Panc1 (cell line): ENCODE data around the gene SPATA45. TPM values are rescaled to one million over a fixed set of nuclear protein-coding genes. Genes with fewer than 3 reads are reported as not detected.
"Not testable (repeated sequence)": the region's sequence is repeated elsewhere in the genome, so short reads cannot be mapped to it uniquely, and the experiment has no call there.

ENCODE experiments used
- ATAC-seq: fragments of 200-7000 bp; cut with Tn5 transposase; 2 replicates; pipeline ENCODE4 v1.9.1; 2020; ENCODE audit warnings: mild to moderate bottlenecking, moderate library complexity
- BruUV-seq: library from RNA; stranded (reverse); fragments of 400-500 nt; replicated peaks from 2 replicates; lab custom pipeline; 2021; lab: Mats Ljungman, UMichigan
- CTCF ChIA-PET: fragments of 300-600 bp; sonication (Branson Sonifier 250); formaldehyde crosslinking; loops from one replicate; lab custom pipeline; 2022; ENCODE audit warnings: antibody characterized with exemption; lab: Charles Lee
- POLR2A ChIA-PET: fragments of 300-600 bp; sonication (Branson Sonifier 250); formaldehyde crosslinking; loops from one replicate; lab custom pipeline; 2022; ENCODE audit warnings: antibody characterized with exemption; lab: Charles Lee
- DNase-seq: peaks from one replicate; pipeline ENCODE4 v3.0.0-alpha.2; 2010; ENCODE audit warnings: low read depth, low spot score
- H3K27ac ChIP-seq: 2 replicates; pipeline ENCODE4 v1.5.1; 2011; ENCODE audit warnings: mild to moderate bottlenecking, low read length, inconsistent platforms
- H3K27me3 ChIP-seq: fragments of 200-500 bp; sonication (Bioruptor generic); 2 replicates; pipeline ENCODE4 v1.6.0; 2014; ENCODE audit warnings: low read length, inconsistent platforms; ENCODE audit not compliant: control insufficient read depth, insufficient read depth
- H3K36me3 ChIP-seq: fragments of 200-500 bp; sonication (Bioruptor generic); 2 replicates; pipeline ENCODE4 v1.5.1; 2014; ENCODE audit warnings: inconsistent platforms, mild to moderate bottlenecking, low read length, moderate library complexity; ENCODE audit not compliant: control insufficient read depth, insufficient read depth
- H3K4me1 ChIP-seq: 2 replicates; pipeline ENCODE4 v1.5.1; 2011; ENCODE audit warnings: inconsistent platforms, mild to moderate bottlenecking, low read length, moderate library complexity; ENCODE audit not compliant: control insufficient read depth, insufficient read depth
- H3K4me3 ChIP-seq, 2 experiments: 2 replicates each; pipeline ENCODE4 v1.5.1; 2011 to 2012; ENCODE audit warnings: low read depth in 2 of 2, low read length in 2 of 2, mild to moderate bottlenecking in 2 of 2, inconsistent platforms in 1 of 2, moderate library complexity in 1 of 2
- H3K9me3 ChIP-seq: fragments of 200-500 bp; sonication (Bioruptor generic); 2 replicates; pipeline ENCODE4 v1.5.1; 2014; ENCODE audit warnings: low read depth, mild to moderate bottlenecking, inconsistent platforms, low read length, moderate library complexity; ENCODE audit not compliant: control insufficient read depth, insufficient read depth
- POLR2AphosphoS5 ChIP-seq: IDR thresholded peaks from 2 replicates; pipeline ENCODE4 v1.6.1; 2012; ENCODE audit warnings: mild to moderate bottlenecking, low read depth, low read length, moderate library complexity
- REST ChIP-seq, 2 experiments: IDR thresholded peaks; 2 replicates each; pipeline ENCODE4 v1.6.1; 2011 to 2012; ENCODE audit warnings: low read depth in 2 of 2, control low read depth in 1 of 2, low read length in 1 of 2, mild to moderate bottlenecking in 1 of 2, moderate library complexity in 1 of 2; ENCODE audit not compliant: insufficient read depth in 1 of 2
- SIN3A ChIP-seq: IDR thresholded peaks from 2 replicates; pipeline ENCODE4 v1.6.1; 2012; ENCODE audit warnings: low read depth, mild to moderate bottlenecking, low read length, moderate library complexity, borderline replicate concordance; ENCODE audit not compliant: insufficient read depth
- TCF7L2 ChIP-seq: IDR thresholded peaks from 2 replicates; pipeline ENCODE4 v1.6.1; 2011; ENCODE audit warnings: mild to moderate bottlenecking, low read depth, low read length, inconsistent platforms
- in situ Hi-C: cut with HindIII; loops from 2 replicates; pipeline ENCODE4 v1.10.0; 2016; ENCODE audit warnings: low sequenced_read_pairs, low pct_unique_long_range_greater_than_20kb
- intact Hi-C: fragments of 100-400 bp; cut with micrococcal nuclease; formaldehyde crosslinking; loops from one replicate; pipeline ENCODE4 v1.10.0; 2022; ENCODE audit not compliant: unreplicated experiment
- total RNA-seq: library from RNA; stranded (reverse); gene quantifications from one replicate; pipeline ENCODE4 v1.2.1, GENCODE V29; 2021; ENCODE audit not compliant: unreplicated experiment
- TF ChIP-seq, protein P1 (sequence below): fragments of 450-650 bp; IDR thresholded peaks from 2 replicates; pipeline ENCODE4 v1.5.1; 2017; ENCODE audit warnings: mild to moderate bottlenecking

SPATA45 gene
- total RNA-seq, 1 experiment from 2014 or later, result not detected

- H3K27ac ChIP-seq, H3K4me1 ChIP-seq, H3K9me3 ChIP-seq, H3K36me3 ChIP-seq, POLR2A ChIA-PET, CTCF ChIA-PET, H3K4me3 ChIP-seq, H3K27me3 ChIP-seq, intact Hi-C loops, BruUV-seq, DNase-seq, ATAC-seq, in situ Hi-C loops: not testable (repeated sequence)
These were observed 13.9 kb downstream of the SPATA45 start for GRCh38 chr1:212833211-212834207.

DNA sequence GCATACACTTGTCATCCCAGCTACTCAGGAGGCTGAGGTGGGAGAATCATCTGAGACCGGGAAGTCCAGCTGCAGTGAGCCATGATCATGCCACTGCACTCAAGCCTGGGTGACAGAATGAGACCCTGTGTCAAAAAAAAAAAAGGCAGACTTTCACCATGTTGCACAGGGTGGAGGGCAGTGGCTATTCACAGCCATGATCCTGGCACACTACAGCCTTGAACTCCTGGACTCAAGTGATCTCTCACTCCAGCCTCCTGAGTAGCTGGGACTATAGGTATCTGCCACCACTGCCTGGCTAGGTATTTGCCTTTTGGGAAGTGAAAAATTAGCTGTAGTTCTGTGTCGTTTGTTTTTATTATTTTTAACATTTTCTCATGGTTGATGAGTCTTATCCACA lies 19.1 kb downstream of the SPATA45 start:
- POLR2A ChIA-PET, result no interaction called here
- intact Hi-C loops (no loop called here), in situ Hi-C loops (no loop called here)
- ATAC-seq, result no peak
- CTCF ChIA-PET, result no interaction called here
- no TSS peak for BruUV-seq
- no peaks in the 10 kb centered on the region for H3K36me3 ChIP-seq
- peaks cover 12% of the 10 kb centered on the region for H3K9me3 ChIP-seq
- no peak for TF ChIP-seq POLR2AphosphoS5
- no peak for TF ChIP-seq TCF7L2
- TF ChIP-seq, protein P1, sequence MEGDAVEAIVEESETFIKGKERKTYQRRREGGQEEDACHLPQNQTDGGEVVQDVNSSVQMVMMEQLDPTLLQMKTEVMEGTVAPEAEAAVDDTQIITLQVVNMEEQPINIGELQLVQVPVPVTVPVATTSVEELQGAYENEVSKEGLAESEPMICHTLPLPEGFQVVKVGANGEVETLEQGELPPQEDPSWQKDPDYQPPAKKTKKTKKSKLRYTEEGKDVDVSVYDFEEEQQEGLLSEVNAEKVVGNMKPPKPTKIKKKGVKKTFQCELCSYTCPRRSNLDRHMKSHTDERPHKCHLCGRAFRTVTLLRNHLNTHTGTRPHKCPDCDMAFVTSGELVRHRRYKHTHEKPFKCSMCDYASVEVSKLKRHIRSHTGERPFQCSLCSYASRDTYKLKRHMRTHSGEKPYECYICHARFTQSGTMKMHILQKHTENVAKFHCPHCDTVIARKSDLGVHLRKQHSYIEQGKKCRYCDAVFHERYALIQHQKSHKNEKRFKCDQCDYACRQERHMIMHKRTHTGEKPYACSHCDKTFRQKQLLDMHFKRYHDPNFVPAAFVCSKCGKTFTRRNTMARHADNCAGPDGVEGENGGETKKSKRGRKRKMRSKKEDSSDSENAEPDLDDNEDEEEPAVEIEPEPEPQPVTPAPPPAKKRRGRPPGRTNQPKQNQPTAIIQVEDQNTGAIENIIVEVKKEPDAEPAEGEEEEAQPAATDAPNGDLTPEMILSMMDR, result no peak
- no peak for TF ChIP-seq SIN3A
- no peak overlapping the region for H3K27ac ChIP-seq
- H3K4me3 ChIP-seq, result no peak overlapping the region
- H3K4me1 ChIP-seq, result no peaks in the 10 kb centered on the region
- no peaks in the 10 kb centered on the region for H3K27me3 ChIP-seq
- DNase-seq, result no peak

DNA sequence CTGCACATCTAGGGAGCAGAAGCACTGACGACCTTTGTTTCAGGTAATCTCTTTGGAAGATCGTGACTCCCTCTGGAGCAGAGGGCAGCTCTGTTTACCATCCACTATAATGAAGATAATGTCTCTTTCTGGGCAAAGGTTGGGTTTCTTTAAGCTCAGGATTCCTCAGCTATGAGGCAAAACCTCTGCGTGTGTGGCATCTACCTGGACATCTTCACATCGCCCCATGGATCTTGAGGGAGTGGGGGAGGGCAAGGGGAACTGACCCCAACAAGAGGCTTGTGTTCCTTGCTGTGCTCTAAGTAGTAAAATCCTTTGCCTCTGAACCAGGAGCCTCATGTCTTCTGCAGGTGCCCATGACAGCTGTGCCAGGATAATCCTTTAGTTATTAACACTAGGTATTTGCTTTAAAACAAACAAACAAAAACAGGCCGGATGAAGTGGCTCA lies 19.6 kb downstream of the SPATA45 start:
- in situ Hi-C loops, result no loop called here
- CTCF ChIA-PET, result no interaction called here
- no peak overlapping the region for H3K4me3 ChIP-seq
- H3K4me1 ChIP-seq, result no peaks in the 10 kb centered on the region
- no peak overlapping the region for H3K27ac ChIP-seq
- TF ChIP-seq TCF7L2, result no peak
- TF ChIP-seq, protein P1, result no peak
- TF ChIP-seq POLR2AphosphoS5, result no peak
- TF ChIP-seq REST (IDR thresholded peaks at IDR 0.05; ENCODE audit: insufficient read depth in 1 of 2, low read depth in 2 of 2, low read length in 1 of 2), result no peak
- no peak for TF ChIP-seq SIN3A
- no peak; the same call in 1 of the 2 replicates for ATAC-seq
- intact Hi-C loops, result no loop called here
- peaks cover 12% of the 10 kb centered on the region for H3K9me3 ChIP-seq
- DNase-seq, result no peak
- no peaks in the 10 kb centered on the region for H3K36me3 ChIP-seq
- no peaks in the 10 kb centered on the region for H3K27me3 ChIP-seq
- BruUV-seq, result no TSS peak
- POLR2A ChIA-PET, result interaction anchor here (0.6 kb wide), 1 partner anchor 36 kb away, joined by 3 read pairs; no protein-coding TSS in a partner anchor
